OCI-LY7 (cell line): ENCODE results near the gene GPC3. TPM values are rescaled to one million over a fixed set of nuclear protein-coding genes. Genes with fewer than 3 reads are reported as not detected.

ENCODE experiments used
- BruUV-seq: library from RNA; stranded (reverse); fragments of 400-500 nt; replicated peaks from 2 replicates; lab custom pipeline; 2021; lab: Mats Ljungman, UMichigan
- CTCF ChIA-PET: fragments of 300-600 bp; sonication (Branson Sonifier 250); formaldehyde crosslinking; loops from one replicate; lab custom pipeline; 2022; ENCODE audit warnings: antibody characterized with exemption; ENCODE audit not compliant: unreplicated experiment; lab: Charles Lee
- POLR2A ChIA-PET: fragments of 300-600 bp; sonication (Branson Sonifier 250); formaldehyde crosslinking; loops from one replicate; lab custom pipeline; 2022; ENCODE audit warnings: antibody characterized with exemption; lab: Charles Lee
- DNase-seq: peaks from one replicate; pipeline ENCODE4 v3.0.0-alpha.2; 2015; ENCODE audit warnings: low spot score
- H2AFZ ChIP-seq: fragments of 200-600 bp; sonication (generic), shearing (Covaris generic); 2 replicates; pipeline ENCODE4 v1.6.1; 2014; ENCODE audit warnings: mild to moderate bottlenecking, antibody characterized with exemption, low read length, moderate library complexity
- H3K27ac ChIP-seq: fragments of 200-600 bp; sonication (generic); 2 replicates; pipeline ENCODE4 v1.5.1; 2014; ENCODE audit warnings: mixed run types, low read depth, mild to moderate bottlenecking, moderate library complexity, low read length, inconsistent platforms; ENCODE audit not compliant: poor library complexity, severe bottlenecking
- H3K36me3 ChIP-seq: fragments of 200-600 bp; sonication (generic); 2 replicates; pipeline ENCODE4 v1.6.1; 2014; ENCODE audit warnings: mild to moderate bottlenecking, antibody characterized with exemption, low read length, moderate library complexity, mixed read lengths; ENCODE audit not compliant: insufficient read depth
- H3K4me1 ChIP-seq: fragments of 200-600 bp; sonication (generic); 2 replicates; pipeline ENCODE4 v1.5.1; 2014; ENCODE audit warnings: mild to moderate bottlenecking, low read length; ENCODE audit not compliant: insufficient read depth, poor library complexity, severe bottlenecking
- H3K4me2 ChIP-seq: fragments of 200-600 bp; sonication (generic); 2 replicates; pipeline ENCODE4 v1.6.1; 2014; ENCODE audit warnings: mild to moderate bottlenecking, low read length
- H3K4me3 ChIP-seq: fragments of 200-600 bp; sonication (generic); 2 replicates; pipeline ENCODE4 v1.5.1; 2014; ENCODE audit warnings: mild to moderate bottlenecking, low read depth, low read length; ENCODE audit not compliant: poor library complexity, severe bottlenecking
- H3K79me2 ChIP-seq: fragments of 200-600 bp; sonication (generic); 2 replicates; pipeline ENCODE4 v1.6.1; 2016; ENCODE audit warnings: low read depth, mild to moderate bottlenecking, low read length, moderate library complexity, mixed read lengths; ENCODE audit not compliant: insufficient read depth
- H3K9me2 ChIP-seq: fragments of 200-600 bp; sonication (generic); 2 replicates; pipeline ENCODE4 v1.6.1; 2016; ENCODE audit warnings: mild to moderate bottlenecking, low read length, mixed read lengths; ENCODE audit not compliant: insufficient read depth
- H3K9me3 ChIP-seq: fragments of 200-600 bp; sonication (generic); 2 replicates; pipeline ENCODE4 v1.6.1; 2014; ENCODE audit warnings: mild to moderate bottlenecking, mixed run types, low read length, mixed read lengths
- H4K20me1 ChIP-seq: fragments of 200-600 bp; sonication (generic); 2 replicates; pipeline ENCODE4 v1.6.1; 2014; ENCODE audit warnings: mild to moderate bottlenecking, antibody characterized with exemption, low read length, moderate library complexity, mixed read lengths; ENCODE audit not compliant: insufficient read depth
- CTCF ChIP-seq: fragments of 200-600 bp; sonication (generic); conservative IDR thresholded peaks from 2 replicates; pipeline ENCODE4 v1.5.1; 2014; ENCODE audit warnings: mild to moderate bottlenecking, antibody characterized with exemption, low read length, moderate library complexity, mixed read lengths
- EZH2phosphoT487 ChIP-seq: fragments of 200-600 bp; sonication (generic); IDR thresholded peaks from 2 replicates; pipeline ENCODE4 v1.6.1; 2018; ENCODE audit warnings: low read depth, borderline replicate concordance, mild to moderate bottlenecking, mixed run types, antibody characterized with exemption, low read length, moderate library complexity, mixed read lengths
- intact Hi-C: fragments of 100-400 bp; cut with micrococcal nuclease; formaldehyde crosslinking; loops from one replicate; pipeline ENCODE4 v1.10.0; 2022; ENCODE audit not compliant: unreplicated experiment
- total RNA-seq, 2 experiments: library from RNA; depleted of rRNA in 1 of 2; stranded (reverse); fragments of >200 nt in 1 of 2; shearing (Covaris generic) in 1 of 2; gene quantifications; 2 replicates each; pipeline ENCODE4 v1.2.3, GENCODE V29; 2014 to 2022

GPC3 gene
- total RNA-seq, 2 experiments from 2014 or later, result not detected

- Histone ChIP-seq H3K79me2 (no peaks in the 10 kb centered on the region), H3K4me2 (no peak overlapping the region)
Measured at GRCh38 chrX:133980406-133980805, 5.0 kb downstream of the GPC3 start.

GRCh38 chrX:133979641-133980230 is 5.7 kb downstream of the GPC3 start:
- ChIA-PET CTCF (no interaction called here), POLR2A (interaction anchor here (0.6 kb wide), 1 partner anchor 282 kb away, joined by 3 read pairs; no protein-coding TSS in a partner anchor)
- BruUV-seq, result no TSS peak
- Histone ChIP-seq H3K9me3 (no peaks in the 10 kb centered on the region), H3K79me2 (no peaks in the 10 kb centered on the region), H3K4me2 (no peak overlapping the region), H2AFZ (no peak overlapping the region), H3K9me2 (no peaks in the 10 kb centered on the region), H3K4me1 (no peaks in the 10 kb centered on the region), H3K36me3 (no peaks in the 10 kb centered on the region), H3K4me3 (no peak overlapping the region), H4K20me1 (no peaks in the 10 kb centered on the region), H3K27ac (no peak overlapping the region)
- DNase-seq, result no peak
- TF ChIP-seq EZH2phosphoT487 (no peak), CTCF (no peak)
- intact Hi-C loops, result no loop called here

More at GRCh38 chrX:133980406-133980805, 5.0 kb downstream of the GPC3 start:
- no peaks in the 10 kb centered on the region for H3K36me3 ChIP-seq
- intact Hi-C loops, result no loop called here
- H3K4me1 ChIP-seq, result no peaks in the 10 kb centered on the region
- no TSS peak for BruUV-seq
- no peak for DNase-seq
- no peak overlapping the region for H3K27ac ChIP-seq
- H3K4me3 ChIP-seq, result no peak overlapping the region
- POLR2A ChIA-PET, result interaction anchor here (0.6 kb wide), 1 partner anchor 283 kb away, joined by 3 read pairs; no protein-coding TSS in a partner anchor
- CTCF ChIA-PET, result no interaction called here
- no peaks in the 10 kb centered on the region for H3K9me2 ChIP-seq
- no peak overlapping the region for H2AFZ ChIP-seq
- H3K9me3 ChIP-seq, result no peaks in the 10 kb centered on the region
- H4K20me1 ChIP-seq, result no peaks in the 10 kb centered on the region
- TF ChIP-seq EZH2phosphoT487 (no peak), CTCF (no peak)

GRCh38 chrX:133973704-133974103 is 11.7 kb downstream of the GPC3 start:
- Histone ChIP-seq H3K9me2 (no peaks in the 10 kb centered on the region), H4K20me1 (no peaks in the 10 kb centered on the region), H3K27ac (no peak overlapping the region), H3K36me3 (no peaks in the 10 kb centered on the region), H3K4me1 (no peaks in the 10 kb centered on the region), H2AFZ (no peak overlapping the region), H3K4me3 (no peak overlapping the region), H3K4me2 (no peak overlapping the region), H3K9me3 (no peaks in the 10 kb centered on the region), H3K79me2 (no peaks in the 10 kb centered on the region)
- intact Hi-C loops, result no loop called here
- BruUV-seq, result no TSS peak
- POLR2A ChIA-PET, result no interaction called here
- TF ChIP-seq CTCF (no peak), EZH2phosphoT487 (no peak)
- no peak for DNase-seq
- CTCF ChIA-PET, result no interaction called here
